Stimulated activated CD8-positive, alpha-beta memory T cell treated with anti-CD3 and anti-CD28 coated beads, Interleukin-7, amount 100 ng/mL, for 24 hours (primary cell): ENCODE data around the gene OR52I2.

Source experiments
- DNase-seq: peaks from one replicate; pipeline ENCODE4 v3.0.0-alpha.2; 2020; ENCODE audit warnings: low read depth

OR52I2 gene

GRCh38 chr11:4581443-4581842 is at the start of gene OR52I2:
Gene OR52I2 (plus strand): TSS chr11:4581743.
- DNase-seq, result no peak

GRCh38 chr11:4539603-4540219 is 41.8 kb upstream of the OR52I2 start:
- DNase-seq, result peak; percentile 11

- no peak for DNase-seq
Observed at GRCh38 chr11:4541071-4541470, 40.5 kb upstream of the OR52I2 start.

GRCh38 chr11:4543561-4543960 is 38.0 kb upstream of the OR52I2 start:
- no peak for DNase-seq

- no peak for DNase-seq
Observed at GRCh38 chr11:4544891-4545290, 36.7 kb upstream of the OR52I2 start, which contains the start of gene OR52M1. Gene OR52M1 (plus strand): TSS chr11:4545191. CDS start chr11:4545191, 0 bp downstream.

GRCh38 chr11:4546878-4547277 is 34.7 kb upstream of the OR52I2 start:
- no peak for DNase-seq

- no peak for DNase-seq
Observed at GRCh38 chr11:4547416-4547815, 34.1 kb upstream of the OR52I2 start.

GRCh38 chr11:4551346-4551979 is 30.1 kb upstream of the OR52I2 start:
- DNase-seq, result no peak

- DNase-seq, result no peak
Observed at GRCh38 chr11:4559527-4560440, 21.8 kb upstream of the OR52I2 start.

- DNase-seq, result no peak
Observed at GRCh38 chr11:4560467-4560866, 21.1 kb upstream of the OR52I2 start.

- no peak for DNase-seq
Observed at GRCh38 chr11:4565371-4565770, 16.2 kb upstream of the OR52I2 start.

- no peak for DNase-seq
Observed at GRCh38 chr11:4569075-4569474, 12.5 kb upstream of the OR52I2 start.

GRCh38 chr11:4576880-4577279 is 4.7 kb upstream of the OR52I2 start:
- DNase-seq, result no peak

- no peak for DNase-seq
Observed at GRCh38 chr11:4577761-4578160, 3.8 kb upstream of the OR52I2 start.

GRCh38 chr11:4578624-4579023 is 2.9 kb upstream of the OR52I2 start:
- DNase-seq, result no peak

- no peak for DNase-seq
Observed at GRCh38 chr11:4580124-4580523, 1.4 kb upstream of the OR52I2 start.

GRCh38 chr11:4589017-4589416 is 7.5 kb downstream of the OR52I2 start:
- DNase-seq, result no peak

- DNase-seq, result no peak
Observed at GRCh38 chr11:4593739-4594138, 12.2 kb downstream of the OR52I2 start, which contains the start of gene OR52I1. Gene OR52I1 (plus strand): TSS chr11:4594039. CDS start chr11:4594039, 0 bp downstream.

GRCh38 chr11:4605057-4605456 is 23.5 kb downstream of the OR52I2 start:
- no peak for DNase-seq

GRCh38 chr11:4606231-4607015 is 24.9 kb downstream of the OR52I2 start:
- no peak for DNase-seq

- DNase-seq, result no peak
Observed at GRCh38 chr11:4607096-4607495, 25.6 kb downstream of the OR52I2 start.
